Right lobe of liver (tissue), 6 donors: ENCODE data around the gene SUCNR1. TPM values are rescaled to one million over a fixed set of nuclear protein-coding genes. Genes with fewer than 3 reads are reported as not detected.

ENCODE experiments used
- ATAC-seq, 4 donors: fragments of 200-7000 bp; cut with Tn5 transposase; one replicate each; pipeline ENCODE4 v1.9.1; 2020; ENCODE audit warnings: mild to moderate bottlenecking in 4 of 4, moderate library complexity in 4 of 4
- DNase-seq, 3 donors: peaks; one replicate each; pipeline ENCODE4 v3.0.0-alpha.2; 2020
- H3K27ac ChIP-seq, 3 donors: fragments of 200-600 bp; one replicate each; pipeline ENCODE4 v1.8.0; 2022
- H3K27me3 ChIP-seq, 2 donors: fragments of 200-600 bp; one replicate each; pipeline ENCODE4 v1.8.0; 2022
- H3K36me3 ChIP-seq, 4 donors: fragments of 200-600 bp; sonication (generic) in 1 of 4; one replicate each; pipeline versions ENCODE4 v1.5.1 to v1.8.0; 2017 to 2022; ENCODE audit warnings: control low read depth in 1 of 4
- H3K4me1 ChIP-seq, 4 donors: fragments of 200-600 bp; sonication (generic) in 1 of 4; one replicate each; pipeline versions ENCODE4 v1.5.1 to v1.8.0; 2017 to 2022; ENCODE audit warnings: control low read depth in 1 of 4
- H3K4me3 ChIP-seq, 3 donors: fragments of 200-600 bp; one replicate each; pipeline ENCODE4 v1.8.0; 2022
- H3K9me3 ChIP-seq, 4 donors: fragments of 200-600 bp; sonication (generic) in 1 of 4; one replicate each; pipeline versions ENCODE4 v1.5.1 to v1.8.0; 2017 to 2022; ENCODE audit warnings: control low read depth in 1 of 4
- CTCF ChIP-seq, 4 donors: fragments of 200-600 bp in 3 of 4; fragments of 450-650 bp in 1 of 4; IDR thresholded peaks; one replicate each; pipeline versions ENCODE4 v1.5.1 to v1.8.0; 2016 to 2022; ENCODE audit warnings: antibody characterized with exemption in 4 of 4, mild to moderate bottlenecking in 2 of 4
- POLR2A ChIP-seq: fragments of 450-650 bp; IDR thresholded peaks from one replicate; pipeline ENCODE4 v1.6.1; 2017; ENCODE audit warnings: antibody characterized with exemption, mild to moderate bottlenecking
- WGBS: methylation state at CpG from one replicate; pipeline ENCODE4 v1.1.6; 2018; ENCODE audit warnings: low coverage, low lambda C conversion rate; ENCODE audit not compliant: insufficient coverage; ENCODE audit errors: missing lambda C conversion rate; 5-methylcytosine and 5-hydroxymethylcytosine counted together
- intact Hi-C, 2 donors: fragments of 100-400 bp; cut with DNase I; formaldehyde crosslinking; loops; one replicate each; pipeline versions ENCODE4 v1.11.2 to v1.14.1; 2022
- total RNA-seq, 6 experiments: library from RNA; depleted of rRNA in 2 of 6; stranded (reverse); fragments of >200 nt in 2 of 6; fragmentation: NEBNext Ultra II Directional in 3 of 6; extraction: Animal tissue kit (Norgen Biotek cat#: 25700) in 3 of 6; gene quantifications; one replicate each; pipeline versions ENCODE4 v1.1.0 to v1.2.4, GENCODE V29; 2016 to 2023
- donor health status: DM: no; HTN: yes; CAD: no.
- donor health status: DM: no; HTN: no; CAD: no.
- donor health status: DM: no; HTN: no; CAD: no.
- donor health status: DM: no; HTN: yes; CAD: no.
- donor health status: DM: no; HTN: yes; CAD: no.

The SUCNR1 gene
- total RNA-seq, 6 experiments from 2014 or later, result 1.7 to 3.2 (median 2.4) TPM

- no peak overlapping the region for H3K27ac ChIP-seq
- intact Hi-C loops, result no loop called here
- DNase-seq (no peak), ATAC-seq (no peak)
- TF ChIP-seq POLR2A (no peak), CTCF (IDR thresholded peaks at IDR 0.05) (no peak)
- no peaks in the 10 kb centered on the region for H3K36me3 ChIP-seq
- H3K9me3 ChIP-seq, result no peaks in the 10 kb centered on the region
- H3K27me3 ChIP-seq, result no peaks in the 10 kb centered on the region
- H3K4me1 ChIP-seq, result no peaks in the 10 kb centered on the region
- H3K4me3 ChIP-seq, result no peak overlapping the region
Observed at GRCh38 chr3:151899996-151900395, 26.6 kb downstream of the SUCNR1 start.

- no peaks in the 10 kb centered on the region for H3K27me3 ChIP-seq
- intact Hi-C loops, result no loop called here
- no peak overlapping the region for H3K27ac ChIP-seq
- H3K4me1 ChIP-seq, result no peaks in the 10 kb centered on the region
- no peaks in the 10 kb centered on the region for H3K36me3 ChIP-seq
- WGBS, result 46% methylated on average over 2 of the region's 2 CpGs
- no peak for ATAC-seq
- no peak for DNase-seq
- TF ChIP-seq POLR2A (no peak), CTCF (IDR thresholded peaks at IDR 0.05) (no peak)
- H3K4me3 ChIP-seq, result no peak overlapping the region
- no peaks in the 10 kb centered on the region for H3K9me3 ChIP-seq
Observed at GRCh38 chr3:151900460-151900859, 27.0 kb downstream of the SUCNR1 start.

- no peak overlapping the region for H3K27ac ChIP-seq
- WGBS, result 58% methylated on average over 1 of the region's 1 CpG
Observed at GRCh38 chr3:151900884-151901643, 27.6 kb downstream of the SUCNR1 start.

GRCh38 chr3:151901644-151902285 lies 28.3 kb downstream of the SUCNR1 start:
- H3K27ac ChIP-seq, result no peak overlapping the region
- no peaks in the 10 kb centered on the region for H3K36me3 ChIP-seq
- ATAC-seq (no peak), DNase-seq (no peak)
- no peak overlapping the region for H3K4me3 ChIP-seq
- TF ChIP-seq POLR2A (no peak), CTCF (IDR thresholded peaks at IDR 0.05) (no peak)
- H3K9me3 ChIP-seq, result no peaks in the 10 kb centered on the region
- intact Hi-C loops, result no loop called here
- 74% methylated on average over 3 of the region's 3 CpGs for WGBS
- no peaks in the 10 kb centered on the region for H3K27me3 ChIP-seq
- H3K4me1 ChIP-seq, result no peaks in the 10 kb centered on the region

More at GRCh38 chr3:151900884-151901643, 27.6 kb downstream of the SUCNR1 start:
- TF ChIP-seq POLR2A (no peak), CTCF (IDR thresholded peaks at IDR 0.05) (no peak)
- H3K9me3 ChIP-seq, result no peaks in the 10 kb centered on the region
- ATAC-seq (no peak), DNase-seq (no peak)
- no peaks in the 10 kb centered on the region for H3K4me1 ChIP-seq
- H3K4me3 ChIP-seq, result no peak overlapping the region
- H3K27me3 ChIP-seq, result no peaks in the 10 kb centered on the region
- H3K36me3 ChIP-seq, result no peaks in the 10 kb centered on the region
- intact Hi-C loops, result no loop called here
